ENCODE measurements around the gene PDSS2.
"Not testable (repeated sequence)": the region's sequence is repeated elsewhere in the genome, so short reads cannot be mapped to it uniquely, and the experiment has no call there.

The PDSS2 gene

GRCh38 chr6:107202876-107203468, 256.4 kb downstream of the PDSS2 start:
- Histone ChIP-seq H3K4me3 (ENCODE audit: low read length) (no peak overlapping the region), H3K27me3 (ENCODE audit: low read depth, low read length) (no peaks in the 10 kb centered on the region), H3K79me2 (ENCODE audit: low read length) (no peaks in the 10 kb centered on the region), H3K36me3 (replicated peaks; ENCODE audit: low read depth, low read length) (no peaks in the 10 kb centered on the region), H3K4me1 (ENCODE audit: low read length) (no peaks in the 10 kb centered on the region), H3K9me3 (ENCODE audit: insufficient read depth, low read length) (0 out of 2 replicates have a peak, but pooled peaks cover 3% of the 10 kb centered on the region), H3K4me2 (ENCODE audit: low read length) (no peak overlapping the region), H4K20me1 (ENCODE audit: insufficient read depth, low read length) (no peaks in the 10 kb centered on the region), H3K27ac (ENCODE audit: low read length) (no peak overlapping the region), H2AFZ (ENCODE audit: low read depth, low read length) (no peak overlapping the region), H3K9ac (ENCODE audit: low read length) (no peak overlapping the region)
- no peak for TF ChIP-seq EZH2phosphoT487 (IDR thresholded peaks at IDR 0.05; ENCODE audit: low read depth)
- TF ChIP-seq CTCF (IDR thresholded peaks at IDR 0.05; ENCODE audit: low read depth, low read length) = no peak

- Histone ChIP-seq H3K36me3 (replicated peaks; ENCODE audit: low read depth, low read length) (no peaks in the 10 kb centered on the region), H2AFZ (ENCODE audit: low read depth, low read length) (no peak overlapping the region), H3K27me3 (ENCODE audit: low read depth, low read length) (no peaks in the 10 kb centered on the region), H3K27ac (ENCODE audit: low read length) (no peak overlapping the region), H3K4me3 (ENCODE audit: low read length) (no peak overlapping the region), H3K4me2 (ENCODE audit: low read length) (no peak overlapping the region), H3K4me1 (ENCODE audit: low read length) (no peaks in the 10 kb centered on the region), H3K79me2 (ENCODE audit: low read length) (no peaks in the 10 kb centered on the region), H4K20me1 (ENCODE audit: insufficient read depth, low read length) (no peaks in the 10 kb centered on the region), H3K9ac (ENCODE audit: low read length) (no peak overlapping the region), H3K9me3 (ENCODE audit: insufficient read depth, low read length) (no peaks in the 10 kb centered on the region)
- TF ChIP-seq CTCF (IDR thresholded peaks at IDR 0.05; ENCODE audit: low read depth, low read length) (no peak), EZH2phosphoT487 (IDR thresholded peaks at IDR 0.05; ENCODE audit: low read depth) (no peak)
These were observed 260.5 kb downstream of the PDSS2 start for GRCh38 chr6:107198631-107199416.

- Histone ChIP-seq H2AFZ (ENCODE audit: low read depth, low read length) (no peak overlapping the region), H3K4me1 (ENCODE audit: low read length) (no peaks in the 10 kb centered on the region), H3K79me2 (ENCODE audit: low read length) (no peaks in the 10 kb centered on the region), H3K9me3 (ENCODE audit: insufficient read depth, low read length) (no peaks in the 10 kb centered on the region), H3K36me3 (replicated peaks; ENCODE audit: low read depth, low read length) (no peaks in the 10 kb centered on the region), H3K27ac (ENCODE audit: low read length) (no peak overlapping the region), H4K20me1 (ENCODE audit: insufficient read depth, low read length) (no peaks in the 10 kb centered on the region), H3K4me2 (ENCODE audit: low read length) (no peak overlapping the region), H3K4me3 (ENCODE audit: low read length) (no peak overlapping the region), H3K27me3 (ENCODE audit: low read depth, low read length) (no peaks in the 10 kb centered on the region), H3K9ac (ENCODE audit: low read length) (no peak overlapping the region)
- TF ChIP-seq EZH2phosphoT487 (IDR thresholded peaks at IDR 0.05; ENCODE audit: low read depth) (no peak), CTCF (IDR thresholded peaks at IDR 0.05; ENCODE audit: low read depth, low read length) (no peak)
These were observed 263.2 kb downstream of the PDSS2 start for GRCh38 chr6:107196152-107196551.

GRCh38 chr6:107194723-107195122, 264.6 kb downstream of the PDSS2 start:
- not testable (repeated sequence) for H3K36me3 ChIP-seq (replicated peaks; ENCODE audit: low read depth, low read length); H3K4me2 ChIP-seq (ENCODE audit: low read length); H4K20me1 ChIP-seq (ENCODE audit: insufficient read depth, low read length); H3K4me3 ChIP-seq (ENCODE audit: low read length); H3K27me3 ChIP-seq (ENCODE audit: low read depth, low read length); H3K9ac ChIP-seq (ENCODE audit: low read length); H3K27ac ChIP-seq (ENCODE audit: low read length); H3K79me2 ChIP-seq (ENCODE audit: low read length); H2AFZ ChIP-seq (ENCODE audit: low read depth, low read length); H3K4me1 ChIP-seq (ENCODE audit: low read length); H3K9me3 ChIP-seq (ENCODE audit: insufficient read depth, low read length)
